Adrenal gland (tissue), 5 donors: ENCODE measurements around the gene VEPH1.

Experiments
- CTCF ChIP-seq, 6 experiments: fragments of 450-650 bp in 4 of 6; fragments of 200-600 bp in 2 of 6; sonication (generic) in 1 of 6; IDR thresholded peaks; 1 replicate in 5 of 6; 2 replicates in 1 of 6; pipeline versions ENCODE4 v1.5.1 to v1.8.0; 2016 to 2021; ENCODE audit warnings: antibody characterized with exemption in 6 of 6, mild to moderate bottlenecking in 2 of 6, moderate library complexity in 1 of 6
- POLR2A ChIP-seq, 2 donors: fragments of 450-650 bp; IDR thresholded peaks; one replicate each; pipeline ENCODE4 v1.6.1; 2017; ENCODE audit warnings: antibody characterized with exemption in 2 of 2, mild to moderate bottlenecking in 2 of 2, moderate library complexity in 1 of 2
- donor health status: DM: no; HTN: no; CAD: no.

DNA sequence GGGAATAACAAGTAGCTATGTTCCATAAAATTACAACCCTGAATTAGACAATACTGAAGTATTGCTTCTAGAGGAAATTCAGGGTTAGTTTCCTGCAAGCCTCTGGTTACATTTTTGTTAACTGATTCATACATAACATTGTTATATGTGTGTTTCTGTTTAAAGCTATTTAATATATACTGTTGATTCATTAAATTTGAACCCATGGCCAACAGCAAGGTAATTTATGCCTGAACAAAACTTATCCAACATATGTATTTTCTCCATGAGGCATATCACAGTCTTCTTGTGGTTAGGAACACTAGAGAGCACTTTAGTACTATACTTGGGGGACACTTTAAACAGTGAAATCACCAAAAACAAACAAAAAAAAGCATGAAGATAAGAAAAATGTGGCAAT, 114.2 kb downstream of the VEPH1 start:
- TF ChIP-seq CTCF (IDR thresholded peaks at IDR 0.05) = no peak
- no peak for TF ChIP-seq POLR2A (IDR thresholded peaks at IDR 0.05)
